Raji (cell line): Measurements from ENCODE around the gene TRIOBP.

Source experiments
- POLR2A ChIP-seq: IDR thresholded peaks from 2 replicates; pipeline ENCODE4 v1.6.1; 2011; ENCODE audit warnings: low read depth, low read length, control low read depth; ENCODE audit not compliant: insufficient read depth

Gene TRIOBP

DNA sequence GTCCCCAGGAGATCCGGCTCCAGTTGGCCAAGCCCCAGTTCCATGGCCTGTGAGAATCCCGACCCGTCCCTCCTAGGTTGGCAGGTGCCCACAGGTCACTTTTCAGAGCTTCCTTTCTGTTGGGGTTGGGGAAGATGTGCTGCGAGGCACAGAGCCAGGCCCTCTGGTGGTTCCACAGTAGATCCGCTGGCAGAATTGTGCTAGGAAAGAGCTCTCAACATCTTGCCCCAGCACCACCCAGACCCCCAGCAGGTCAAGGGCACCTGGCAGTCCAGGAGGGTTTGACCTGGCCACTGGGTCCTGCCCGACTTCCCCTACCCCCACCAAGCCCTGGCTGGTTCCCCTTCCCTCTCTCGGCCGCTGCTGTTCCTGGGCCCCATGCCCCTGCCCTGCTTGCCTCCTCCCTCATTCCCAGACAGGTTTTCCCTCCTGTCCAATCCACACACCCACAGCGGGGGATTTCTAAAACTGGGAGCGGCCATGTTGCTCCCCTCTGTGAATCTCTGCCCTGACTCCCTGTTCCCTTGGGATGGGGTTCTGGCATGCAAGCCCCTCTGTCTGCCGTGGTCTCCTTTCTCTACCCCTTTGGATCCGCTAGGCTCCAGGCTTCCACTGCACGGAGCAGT lies 84.7 kb downstream of the TRIOBP start:
- no peak for TF ChIP-seq POLR2A

DNA sequence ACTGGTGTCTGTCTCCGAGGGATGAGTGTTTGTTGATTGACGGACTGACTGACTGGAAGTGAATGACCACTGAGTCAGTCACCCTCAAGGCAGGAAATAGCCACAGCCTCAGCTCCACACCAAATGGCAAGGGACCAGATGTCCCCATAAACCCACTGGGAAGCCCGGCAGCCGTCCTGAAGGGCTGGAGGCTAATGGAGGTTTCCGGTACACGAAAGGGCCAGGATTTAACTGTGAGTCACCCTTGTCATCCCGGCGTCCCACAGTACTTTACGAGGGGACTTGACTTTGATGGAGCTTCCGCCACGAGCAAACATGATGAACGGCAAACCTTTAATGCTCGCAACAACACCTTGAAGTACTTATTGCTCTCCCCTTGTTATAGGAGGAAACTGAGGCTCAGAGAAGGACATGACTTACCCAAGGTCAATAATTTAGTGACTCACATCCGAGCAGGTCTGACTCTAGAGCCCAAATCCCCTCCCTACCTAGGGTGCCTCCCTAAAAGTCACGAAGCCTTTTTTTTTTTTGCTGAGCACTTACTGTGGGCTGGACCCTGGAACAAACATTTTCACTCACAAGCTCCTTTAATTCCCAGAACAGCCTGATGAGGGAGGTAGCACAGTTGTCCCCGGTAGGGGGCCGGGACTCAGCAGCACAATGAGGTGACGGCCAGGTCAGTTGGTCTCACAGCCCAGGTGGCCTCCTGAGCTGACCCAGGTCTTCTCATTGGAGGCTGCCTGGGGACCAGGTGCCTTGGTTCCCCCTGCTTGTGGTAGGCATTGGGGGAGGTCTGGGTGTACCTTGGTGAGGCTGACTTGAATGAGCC lies 85.7 kb downstream of the TRIOBP start:
- TF ChIP-seq POLR2A: no peak

DNA sequence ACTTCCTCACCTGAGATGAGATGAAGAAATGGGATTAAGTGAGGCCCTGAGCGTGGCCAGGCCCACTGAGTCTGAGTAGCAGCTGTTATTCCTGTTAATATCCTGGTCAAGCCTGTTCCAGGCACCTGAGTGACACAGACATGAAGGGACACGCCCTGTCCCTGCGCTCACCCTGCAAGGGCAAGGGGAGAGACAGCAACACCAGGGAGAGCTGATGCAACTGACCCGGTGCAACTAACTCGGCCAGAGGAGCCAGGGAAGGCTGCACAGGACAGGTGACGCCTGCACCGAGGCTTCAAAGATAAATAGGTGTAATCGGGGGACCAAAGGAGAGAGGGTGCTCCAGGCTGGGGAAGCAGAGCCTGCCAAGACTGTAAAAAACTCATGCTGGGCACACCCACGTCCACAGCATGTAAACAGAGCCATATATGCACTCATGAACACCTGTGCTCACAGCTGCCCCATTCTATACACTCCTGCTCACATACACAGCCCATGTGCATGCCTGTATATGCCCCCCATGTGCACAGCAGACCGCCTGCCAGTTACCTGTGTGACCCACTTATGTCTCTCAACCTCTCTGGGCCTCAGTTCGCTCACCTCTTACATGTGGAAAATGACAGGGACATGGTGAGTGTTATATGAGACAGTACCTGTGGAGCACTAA lies 88.1 kb downstream of the TRIOBP start:
- no peak for TF ChIP-seq POLR2A

DNA sequence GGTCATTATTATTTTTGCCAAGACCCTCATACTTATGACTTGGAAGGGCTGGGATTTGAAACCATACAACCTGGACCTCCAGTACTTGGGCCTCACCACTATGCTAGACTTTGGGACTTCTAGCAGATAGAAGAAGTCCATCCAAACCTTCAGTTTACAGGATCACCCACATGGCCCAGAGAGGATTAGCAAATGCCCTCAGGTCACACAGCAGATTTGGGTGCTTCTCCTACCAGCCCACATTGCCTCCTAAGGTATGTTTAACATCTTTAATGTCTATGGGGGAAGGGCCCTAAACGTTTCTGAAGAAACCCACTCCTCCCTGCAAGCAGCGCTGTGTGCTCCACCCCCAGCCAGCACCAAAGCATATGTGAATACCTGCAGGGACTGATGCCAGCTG lies 93.4 kb downstream of the TRIOBP start:
- no peak for TF ChIP-seq POLR2A

DNA sequence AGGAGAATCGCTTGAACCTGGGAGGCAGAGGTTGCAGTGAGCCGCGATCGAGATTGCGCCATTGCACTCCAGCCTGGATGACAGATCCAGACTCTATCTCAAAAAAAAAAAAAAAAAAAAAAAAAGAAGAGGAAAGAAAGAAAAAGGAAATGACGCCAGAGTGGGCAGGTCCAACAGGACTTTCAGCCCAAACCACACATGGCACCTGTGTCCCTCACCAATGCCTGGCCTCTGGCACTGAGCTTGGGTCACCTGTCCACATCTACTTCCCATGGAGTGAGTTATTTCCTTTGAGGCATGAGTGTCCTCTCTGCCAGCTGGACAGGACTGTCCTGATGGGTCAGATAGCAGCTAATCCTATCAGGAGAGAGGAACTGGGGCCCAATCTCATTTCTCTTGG lies 95.6 kb downstream of the TRIOBP start:
- no peak for TF ChIP-seq POLR2A

DNA sequence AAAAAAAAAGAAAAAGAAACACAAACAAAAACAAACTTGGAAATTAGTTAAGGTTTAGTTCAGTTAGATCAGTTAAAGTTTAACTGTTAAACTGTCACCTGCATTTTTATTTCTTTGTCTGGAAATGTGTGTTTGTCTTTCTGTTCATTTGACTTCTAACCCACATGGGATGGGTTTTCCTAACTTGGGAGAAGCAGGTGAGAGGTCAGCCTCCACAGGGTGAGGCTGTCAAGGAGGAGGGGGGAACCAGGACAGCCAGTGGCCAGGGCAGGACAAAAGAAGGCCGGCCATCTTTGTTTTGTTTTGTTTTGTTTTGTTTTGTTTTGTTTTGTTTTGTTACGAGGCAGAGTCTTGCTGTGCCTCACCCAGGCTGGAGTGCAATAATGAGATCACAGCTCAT lies 97.5 kb downstream of the TRIOBP start:
- no peak for TF ChIP-seq POLR2A

DNA sequence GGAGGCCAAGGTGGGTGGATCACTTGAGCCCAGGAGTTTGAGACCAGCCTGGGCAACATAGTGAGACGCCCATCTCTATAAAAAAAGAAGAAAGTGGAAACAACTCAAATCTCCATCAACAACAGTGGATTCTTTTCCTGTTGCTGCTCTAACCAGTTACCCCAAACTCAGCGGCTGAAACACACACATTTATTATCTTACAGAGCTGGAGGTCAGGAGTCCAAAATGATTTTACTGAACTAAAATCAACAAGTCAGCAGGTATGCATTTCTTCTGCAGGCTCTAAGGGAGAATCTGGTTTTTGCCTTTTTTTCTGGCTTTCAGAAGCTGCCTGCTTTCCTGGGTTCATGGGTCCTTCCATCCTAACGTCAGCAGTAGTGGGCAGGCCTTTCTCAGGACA lies 99.2 kb downstream of the TRIOBP start:
- TF ChIP-seq POLR2A: no peak

DNA sequence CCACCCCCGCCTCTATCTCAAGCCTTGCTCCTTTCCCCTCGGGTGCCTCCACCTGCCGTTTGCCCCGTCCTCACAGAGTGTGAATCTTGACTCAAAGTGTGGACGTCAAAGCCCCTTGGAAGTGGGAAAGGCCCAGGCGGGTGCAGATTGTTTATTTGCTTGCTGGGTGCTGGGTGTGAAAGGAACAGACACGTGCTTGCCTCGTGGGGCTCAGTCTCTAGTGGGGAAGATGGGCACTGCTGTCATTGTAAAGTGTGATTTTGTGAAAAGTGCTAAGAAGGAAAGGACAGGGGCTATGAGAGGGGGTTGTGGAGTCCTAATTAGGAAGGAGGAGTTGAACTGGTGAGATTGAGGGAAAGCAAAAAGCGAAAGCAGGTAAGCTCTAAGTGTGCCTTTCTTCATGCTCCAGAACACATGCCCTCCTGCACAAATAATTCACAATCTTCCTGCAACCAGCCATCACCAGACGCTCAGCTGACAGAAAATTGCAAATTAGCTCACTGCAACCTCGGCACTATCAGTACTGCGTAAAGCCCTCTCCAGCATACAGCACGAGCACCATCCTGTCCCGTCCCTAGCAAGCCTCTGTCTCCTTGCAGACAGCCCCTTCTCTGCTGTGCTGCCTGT lies 101.1 kb downstream of the TRIOBP start:
- no peak for TF ChIP-seq POLR2A

DNA sequence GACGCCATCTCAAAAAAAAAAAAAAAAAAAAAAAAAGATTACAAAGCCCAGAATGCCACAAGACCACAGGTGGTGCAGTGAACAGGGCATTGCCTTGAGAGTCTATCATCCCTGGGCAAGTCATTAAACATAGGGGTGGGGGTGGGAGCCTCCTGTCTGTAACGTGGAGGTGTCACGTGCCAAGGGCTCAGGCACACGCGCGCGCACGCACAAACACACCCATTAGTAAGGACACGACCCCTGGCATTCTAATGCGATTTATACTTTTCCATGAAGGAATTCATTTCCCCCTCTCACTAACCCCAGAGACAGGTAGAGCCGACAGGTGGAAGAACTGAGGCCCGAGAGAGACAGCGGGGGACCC lies 105.1 kb downstream of the TRIOBP start:
- TF ChIP-seq POLR2A: no peak

DNA sequence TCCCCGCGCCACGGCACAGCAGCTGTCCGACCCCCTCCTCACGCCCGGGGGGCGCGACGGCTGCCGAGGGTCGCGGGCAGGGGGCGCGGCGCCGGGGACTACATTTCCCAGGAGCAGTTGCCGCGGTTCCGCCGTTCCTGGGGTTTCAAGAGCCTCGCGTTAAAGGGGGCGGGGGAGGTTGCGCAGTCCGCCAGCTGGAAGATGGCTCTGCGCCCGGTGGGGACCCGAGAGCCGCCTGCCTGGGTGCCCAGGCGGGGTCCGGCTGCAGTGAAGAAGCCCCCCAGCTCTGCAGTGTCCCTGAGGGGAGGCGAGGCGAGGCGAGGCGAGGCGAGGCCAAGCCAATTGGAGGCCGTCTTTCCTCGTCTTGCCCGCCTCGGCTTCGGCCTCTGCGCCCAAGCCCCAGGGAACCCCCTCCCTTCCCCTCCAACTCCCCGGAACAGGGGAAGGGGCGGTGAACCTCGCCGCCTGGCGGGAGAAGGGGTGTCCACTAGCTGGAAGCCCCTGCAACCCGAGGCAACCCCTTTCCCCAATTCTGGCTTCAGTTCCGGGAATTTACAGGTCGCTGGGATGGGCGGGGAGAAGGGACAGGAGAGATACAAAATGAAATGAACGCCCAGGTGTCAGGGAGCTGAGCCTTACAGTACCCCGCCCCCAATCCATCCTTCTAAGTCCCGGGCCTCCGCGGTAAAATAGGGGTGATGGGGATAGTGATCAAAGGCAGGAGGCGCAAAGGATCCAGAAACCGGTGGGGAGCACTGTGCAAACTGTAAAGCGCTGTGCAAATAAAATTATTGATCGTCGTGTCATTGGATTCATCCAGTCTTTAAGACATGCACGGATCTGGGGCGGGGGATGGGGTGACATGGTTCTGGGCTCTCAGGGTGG lies 105.7 kb downstream of the TRIOBP start:
- TF ChIP-seq POLR2A: no peak

DNA sequence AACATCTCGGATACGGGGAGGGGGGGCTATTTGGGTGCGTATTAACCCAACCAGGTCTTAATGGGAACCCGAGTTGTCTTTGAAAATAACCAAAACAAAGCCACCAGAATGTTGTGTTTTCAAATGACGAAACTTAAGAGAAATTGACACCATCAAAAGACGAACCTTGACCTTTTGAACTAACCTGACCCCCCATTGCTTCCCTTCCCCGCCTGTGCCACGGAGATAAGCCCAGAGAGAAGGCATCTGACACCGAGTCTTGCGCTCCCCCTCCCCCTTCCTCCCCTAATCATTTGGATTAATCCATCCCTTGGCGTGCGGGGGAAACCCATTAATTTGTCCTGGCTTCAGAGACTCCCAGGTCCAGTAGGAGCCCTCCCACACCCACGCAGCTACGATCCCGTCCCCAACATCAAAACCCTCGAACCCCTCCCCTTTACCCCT lies 106.4 kb downstream of the TRIOBP start:
- no peak for TF ChIP-seq POLR2A

DNA sequence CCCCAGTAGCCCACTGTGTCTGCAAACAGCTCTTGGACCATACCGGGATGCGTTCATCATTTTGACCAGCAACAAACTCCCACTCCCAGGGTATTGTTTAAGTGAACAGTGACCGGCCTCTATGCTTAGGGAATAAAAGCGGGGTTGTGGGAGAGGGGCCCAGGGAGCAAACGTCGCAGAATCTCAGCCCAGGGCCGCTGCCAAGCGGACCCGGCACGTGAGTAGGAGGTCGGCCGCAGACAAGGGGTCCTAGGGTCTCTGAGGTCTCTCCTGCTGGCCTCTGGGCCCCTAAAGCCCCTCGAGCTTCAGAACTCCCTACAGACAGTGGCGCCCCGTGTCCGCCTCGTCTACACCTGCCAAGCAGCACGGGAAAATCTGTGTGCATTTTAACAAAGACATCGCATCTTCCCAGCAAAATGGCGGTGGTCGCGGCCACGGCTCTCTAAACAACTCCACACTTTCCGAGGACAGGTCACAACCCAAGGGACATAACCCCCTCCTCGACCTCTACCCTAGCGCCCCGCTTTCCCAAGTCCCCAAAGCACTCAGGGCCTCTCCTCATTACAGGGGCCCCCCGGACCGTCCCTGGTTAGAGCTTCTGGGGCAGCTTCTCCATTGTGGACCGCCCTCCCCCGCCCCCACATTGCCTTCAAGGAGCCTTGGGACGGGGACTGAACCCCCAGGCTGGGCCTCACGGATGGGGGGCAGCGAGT lies 106.9 kb downstream of the TRIOBP start:
- TF ChIP-seq POLR2A: no peak

DNA sequence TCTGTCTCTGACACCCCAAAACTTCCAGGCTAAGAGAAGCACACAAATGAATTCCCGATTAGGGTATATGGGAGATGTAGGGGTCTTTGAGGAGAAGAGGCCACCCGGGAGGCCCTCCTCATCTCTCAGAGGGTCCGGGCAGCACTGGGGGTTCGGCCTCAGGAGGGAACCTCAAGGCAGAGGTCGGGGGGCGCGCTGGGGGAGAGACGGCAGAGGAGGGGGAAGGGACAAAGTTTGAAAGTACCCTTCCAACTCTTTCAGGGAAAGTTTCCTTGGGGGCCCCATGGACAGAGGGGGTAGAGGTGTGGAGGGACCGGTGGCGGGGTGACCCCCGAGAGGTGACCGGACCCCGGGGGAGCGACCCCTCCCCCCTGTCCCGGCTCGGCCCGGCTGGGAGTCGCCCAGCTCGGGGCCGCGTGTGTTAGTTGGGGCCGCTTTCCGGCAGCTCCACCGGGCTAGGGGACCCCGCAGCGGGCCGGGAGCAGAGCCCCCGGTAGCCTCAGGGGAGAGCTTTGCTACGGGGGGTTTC lies 107.6 kb downstream of the TRIOBP start:
- TF ChIP-seq POLR2A: no peak
